Spleen (tissue), 11 donors: ENCODE results near the gene RASEF. TPM values are rescaled to one million over a fixed set of nuclear protein-coding genes. Genes with fewer than 3 reads are reported as not detected.

Experiments
- DNase-seq: peaks from one replicate; pipeline ENCODE4 v3.0.0-alpha.2; 2020
- H3K27ac ChIP-seq, 8 donors: fragments of 200-600 bp; sonication (generic) in 7 of 8; 1 replicate in 4 of 8; 2 replicates in 4 of 8; pipeline versions ENCODE4 v1.5.0 to v1.8.0; 2016 to 2021; ENCODE audit warnings: inconsistent platforms in 4 of 8, mild to moderate bottlenecking in 4 of 8, moderate library complexity in 1 of 8
- H3K27me3 ChIP-seq, 7 donors: fragments of 200-600 bp; sonication (generic) in 6 of 7; replicated peaks in 1 of 7; 1 replicate in 4 of 7; 2 replicates in 3 of 7; pipeline versions ENCODE4 v1.5.0 to v1.8.0; 2016 to 2021; ENCODE audit warnings: inconsistent platforms in 3 of 7, mild to moderate bottlenecking in 1 of 7
- H3K36me3 ChIP-seq, 6 donors: fragments of 200-600 bp; sonication (generic) in 5 of 6; 1 replicate in 4 of 6; 2 replicates in 2 of 6; pipeline versions ENCODE4 v1.5.0 to v1.8.0; 2016 to 2021; ENCODE audit warnings: inconsistent platforms in 2 of 6
- H3K4me1 ChIP-seq, 6 donors: fragments of 200-600 bp; sonication (generic) in 5 of 6; 1 replicate in 3 of 6; 2 replicates in 3 of 6; pipeline versions ENCODE4 v1.5.0 to v1.8.0; 2016 to 2021; ENCODE audit warnings: inconsistent platforms in 3 of 6
- H3K4me3 ChIP-seq, 8 donors: fragments of 200-600 bp; sonication (generic) in 7 of 8; 1 replicate in 4 of 8; 2 replicates in 4 of 8; pipeline versions ENCODE4 v1.5.0 to v1.8.0; 2016 to 2021; ENCODE audit warnings: inconsistent platforms in 4 of 8, mild to moderate bottlenecking in 4 of 8, moderate library complexity in 2 of 8
- H3K9me3 ChIP-seq, 8 donors: fragments of 200-600 bp; sonication (generic) in 7 of 8; 1 replicate in 4 of 8; 2 replicates in 4 of 8; pipeline versions ENCODE4 v1.5.0 to v1.8.0; 2016 to 2021; ENCODE audit warnings: inconsistent platforms in 4 of 8
- CTCF ChIP-seq, 11 experiments: fragments of 200-600 bp in 7 of 11; fragments of 450-650 bp in 4 of 11; sonication (generic) in 4 of 11; IDR thresholded peaks in 8 of 11; conservative IDR thresholded peaks in 3 of 11; 1 replicate in 7 of 11; 2 replicates in 4 of 11; pipeline versions ENCODE4 v1.4.0 to v1.8.0; 2016 to 2021; ENCODE audit warnings: antibody characterized with exemption in 11 of 11, inconsistent platforms in 4 of 11, mild to moderate bottlenecking in 1 of 11
- POLR2A ChIP-seq, 3 donors: fragments of 450-650 bp; IDR thresholded peaks; one replicate each; pipeline ENCODE4 v1.5.1; 2017; ENCODE audit warnings: antibody characterized with exemption in 3 of 3, mild to moderate bottlenecking in 1 of 3
- POLR2AphosphoS5 ChIP-seq, 3 donors: sonication (generic); formaldehyde crosslinking; IDR thresholded peaks; one replicate each; pipeline ENCODE4 v1.5.1; 2017; ENCODE audit warnings: antibody characterized with exemption in 3 of 3
- WGBS, 5 donors: extraction: QIAGEN DNeasy Blood & Tissue Kit in 3 of 5; methylation state at CpG; one replicate each; pipeline versions ENCODE4 v1.1.5 to v1.1.7; 2013 to 2018; 5-methylcytosine and 5-hydroxymethylcytosine counted together
- intact Hi-C: fragments of 100-400 bp; cut with DNase I; formaldehyde crosslinking; loops from one replicate; pipeline ENCODE4 v1.15.0; 2023; ENCODE audit warnings: low total_unique reads
- polyA plus RNA-seq, 3 donors: library from polyadenylated mRNA; stranded (reverse); fragments of 200-250 nt; gene quantifications; one replicate each; pipeline ENCODE4 v1.2.1, GENCODE V29; 2013
- total RNA-seq, 7 donors: library from RNA; depleted of rRNA in 3 of 7; stranded (reverse); fragments of >200 nt in 3 of 7; fragmentation: NEBNext Ultra II Directional in 4 of 7; extraction: Animal tissue kit (Norgen Biotek cat#: 25700) in 4 of 7; gene quantifications; one replicate each; pipeline versions ENCODE4 v1.1.0 to v1.2.1, GENCODE V29; 2016 to 2021
- donor health status: healthy with polysubstance abuse.
- donor health status: DM: no; HTN: no; CAD: no; lungs with moderate emphysema.
- donor health status: DM: no; HTN: no; CAD: no.
- donor health status: Bipolar disorder and iron deficiency.
- donor health status: healthy.
- donor health status: DM: no; HTN: no; CAD: no.
- donor health status: DM: yes; HTN: yes; CAD: no.

The RASEF gene
- total and polyA plus RNA-seq, 10 donors = 0.04 to 0.72 (median 0.21) TPM

GRCh38 chr9:83005361-83005760, 57.6 kb downstream of the RASEF start:
- Histone ChIP-seq H3K27ac (no peak overlapping the region), H3K4me1 (no peaks in the 10 kb centered on the region), H3K36me3 (no peaks in the 10 kb centered on the region), H3K27me3 (no peaks in the 10 kb centered on the region), H3K9me3 (no peaks in the 10 kb centered on the region), H3K4me3 (no peak overlapping the region)
- intact Hi-C loops = no loop called here
- DNase-seq = no peak
- WGBS, 5 donors = 74 to 86% (median 81%) methylated on average over 1 of the region's 1 CpG
- no peak for TF ChIP-seq CTCF (IDR thresholded peaks at IDR 0.05 in 8 of 11, conservative IDR thresholded peaks at IDR 0.05 in 3 of 11)
- TF ChIP-seq POLR2A (IDR thresholded peaks at IDR 0.05) = no peak
- TF ChIP-seq POLR2AphosphoS5 (IDR thresholded peaks at IDR 0.05) = no peak

GRCh38 chr9:83002329-83002728, 60.6 kb downstream of the RASEF start:
- H3K27ac ChIP-seq = no peak overlapping the region
- intact Hi-C loops = no loop called here
- no peaks in the 10 kb centered on the region for H3K36me3 ChIP-seq
- H3K4me1 ChIP-seq = no peaks in the 10 kb centered on the region
- TF ChIP-seq POLR2A (IDR thresholded peaks at IDR 0.05) = no peak
- TF ChIP-seq CTCF (IDR thresholded peaks at IDR 0.05 in 8 of 11, conservative IDR thresholded peaks at IDR 0.05 in 3 of 11) = no peak
- H3K27me3 ChIP-seq = peaks cover 0 to 7% (median 0%) of the 10 kb centered on the region in 7 donors
- no peak for DNase-seq
- no peaks in the 10 kb centered on the region for H3K9me3 ChIP-seq
- 92 to 99% (median 96%) methylated on average over 2 of the region's 2 CpGs for WGBS, 5 donors
- no peak overlapping the region for H3K4me3 ChIP-seq

GRCh38 chr9:83000765-83001164, 62.2 kb downstream of the RASEF start:
- DNase-seq = no peak
- TF ChIP-seq POLR2AphosphoS5 (IDR thresholded peaks at IDR 0.05) (no peak), CTCF (IDR thresholded peaks at IDR 0.05 in 8 of 11, conservative IDR thresholded peaks at IDR 0.05 in 3 of 11) (no peak), POLR2A (IDR thresholded peaks at IDR 0.05) (no peak)
- 85 to 89% (median 89%) methylated on average over 5 of the region's 5 CpGs for WGBS, 5 donors
- Histone ChIP-seq H3K27me3 (peaks cover 0 to 7% (median 0%) of the 10 kb centered on the region in 7 donors), H3K4me1 (no peaks in the 10 kb centered on the region), H3K9me3 (no peaks in the 10 kb centered on the region), H3K36me3 (no peaks in the 10 kb centered on the region), H3K27ac (no peak overlapping the region), H3K4me3 (no peak overlapping the region)
- intact Hi-C loops = no loop called here

GRCh38 chr9:82998409-82998808, 64.5 kb downstream of the RASEF start:
- no peaks in the 10 kb centered on the region for H3K36me3 ChIP-seq
- TF ChIP-seq POLR2A (IDR thresholded peaks at IDR 0.05) (no peak), POLR2AphosphoS5 (IDR thresholded peaks at IDR 0.05) (no peak)
- 37 to 53% (median 45%) methylated on average over 2 of the region's 2 CpGs for WGBS, 5 donors
- no peak overlapping the region for H3K27ac ChIP-seq
- intact Hi-C loops = no loop called here
- no peak for DNase-seq
- no peaks in the 10 kb centered on the region for H3K4me1 ChIP-seq
- H3K4me3 ChIP-seq = no peak overlapping the region
- H3K27me3 ChIP-seq = peaks cover 0 to 17% (median 0%) of the 10 kb centered on the region in 7 donors
- H3K9me3 ChIP-seq = no peaks in the 10 kb centered on the region
